WTC11 (cell line): ENCODE measurements around the gene PRKRA. TPM values are rescaled to one million over a fixed set of nuclear protein-coding genes. Genes with fewer than 3 reads are reported as not detected.

ENCODE experiments used
- ATAC-seq: fragments of 200-7000 bp; cut with Tn5 transposase; 2 replicates; pipeline ENCODE4 v1.10.0; 2021; ENCODE audit warnings: mild to moderate bottlenecking, moderate library complexity
- CTCF ChIA-PET: fragments of 300-600 bp; sonication (Branson Sonifier 250); formaldehyde crosslinking; loops from one replicate; lab custom pipeline; 2021; ENCODE audit warnings: antibody characterized with exemption; lab: Charles Lee
- POLR2A ChIA-PET: fragments of 350-600 bp; sonication (Branson Sonifier 250); formaldehyde crosslinking; loops from one replicate; lab custom pipeline; 2021; ENCODE audit warnings: antibody characterized with exemption; lab: Charles Lee
- DNase-seq: peaks from one replicate; pipeline ENCODE4 v3.0.0; 2021; ENCODE audit warnings: low spot score
- H3K27ac Mint-ChIP-seq: 2 replicates; pipeline ENCODE4 v1.8.0; 2021; ENCODE audit warnings: mixed read lengths
- H3K27me3 Mint-ChIP-seq: 2 replicates; pipeline ENCODE4 v1.8.0; 2021; ENCODE audit warnings: low read depth, mild to moderate bottlenecking, moderate library complexity, mixed read lengths
- H3K36me3 Mint-ChIP-seq: 2 replicates; pipeline ENCODE4 v1.8.0; 2021; ENCODE audit warnings: mixed read lengths
- H3K4me1 Mint-ChIP-seq: 2 replicates; pipeline ENCODE4 v1.8.0; 2022; ENCODE audit warnings: mixed read lengths
- H3K4me3 Mint-ChIP-seq: 2 replicates; pipeline ENCODE4 v1.8.0; 2021; ENCODE audit warnings: mild to moderate bottlenecking, moderate library complexity, mixed read lengths
- H3K9me3 Mint-ChIP-seq: 2 replicates; pipeline ENCODE4 v1.8.0; 2021; ENCODE audit warnings: mixed read lengths
- ARID4B ChIP-seq: sonication (generic); formaldehyde crosslinking; IDR thresholded peaks from 2 replicates; pipeline ENCODE4 v1.8.0; 2023; ENCODE audit warnings: missing genetic modification reagents, mild to moderate bottlenecking, borderline replicate concordance
- ATF3 ChIP-seq: sonication (generic); formaldehyde crosslinking; conservative IDR thresholded peaks from 2 replicates; pipeline ENCODE4 v1.8.1; 2022; ENCODE audit warnings: mild to moderate bottlenecking, missing genetic modification reagents
- CREB1 ChIP-seq: sonication (generic); formaldehyde crosslinking; IDR thresholded peaks from 2 replicates; pipeline ENCODE4 v1.8.0; 2023; ENCODE audit warnings: mild to moderate bottlenecking, missing genetic modification reagents
- E2F5 ChIP-seq: sonication (generic); formaldehyde crosslinking; IDR thresholded peaks from 2 replicates; pipeline ENCODE4 v1.8.1; 2022; ENCODE audit warnings: mild to moderate bottlenecking, moderate library complexity, missing genetic modification reagents
- ELF4 ChIP-seq: sonication (generic); formaldehyde crosslinking; IDR thresholded peaks from 2 replicates; pipeline ENCODE4 v1.8.1; 2022; ENCODE audit warnings: low read depth, mild to moderate bottlenecking, moderate library complexity, missing genetic modification reagents
- ERG ChIP-seq: fragments of 250-450 bp; sonication (Bioruptor Pico); IDR thresholded peaks from 2 replicates; pipeline ENCODE4 v1.8.0; 2021; ENCODE audit warnings: mild to moderate bottlenecking
- GTF2I ChIP-seq: fragments of 250-450 bp; sonication (Bioruptor Pico); conservative IDR thresholded peaks from 2 replicates; pipeline ENCODE4 v1.4.0; 2021; ENCODE audit warnings: mild to moderate bottlenecking
- HMGXB4 ChIP-seq: sonication (generic); formaldehyde crosslinking; IDR thresholded peaks from 2 replicates; pipeline ENCODE4 v1.8.1; 2023; ENCODE audit warnings: mild to moderate bottlenecking, moderate library complexity, missing genetic modification reagents
- IRF1 ChIP-seq: sonication (generic); formaldehyde crosslinking; IDR thresholded peaks from 2 replicates; pipeline ENCODE4 v1.8.0; 2023; ENCODE audit warnings: missing genetic modification reagents
- KAT7 ChIP-seq: sonication (generic); formaldehyde crosslinking; IDR thresholded peaks from 2 replicates; pipeline ENCODE4 v1.8.1; 2023; ENCODE audit warnings: missing genetic modification reagents, mild to moderate bottlenecking, borderline replicate concordance
- MAX ChIP-seq: sonication (generic); formaldehyde crosslinking; IDR thresholded peaks from 2 replicates; pipeline ENCODE4 v1.8.0; 2022; ENCODE audit warnings: mild to moderate bottlenecking, missing genetic modification reagents
- MYBL2 ChIP-seq: sonication (generic); formaldehyde crosslinking; IDR thresholded peaks from 2 replicates; pipeline ENCODE4 v1.8.1; 2023; ENCODE audit warnings: mild to moderate bottlenecking, moderate library complexity, missing genetic modification reagents
- NFATC4 ChIP-seq: fragments of 250-450 bp; sonication (Bioruptor Pico); IDR thresholded peaks from 2 replicates; pipeline ENCODE4 v1.9.0; 2021; ENCODE audit warnings: mild to moderate bottlenecking
- OVOL2 ChIP-seq: fragments of 250-450 bp; sonication (Bioruptor Pico); IDR thresholded peaks from 2 replicates; pipeline ENCODE4 v1.9.0; 2021; ENCODE audit warnings: mild to moderate bottlenecking, borderline replicate concordance
- RORB ChIP-seq: fragments of 250-450 bp; sonication (Bioruptor Pico); IDR thresholded peaks from 2 replicates; pipeline ENCODE4 v1.9.0; 2021; ENCODE audit warnings: mild to moderate bottlenecking
- SMAD3 ChIP-seq: sonication (generic); formaldehyde crosslinking; IDR thresholded peaks from 2 replicates; pipeline ENCODE4 v1.8.0; 2022; ENCODE audit warnings: missing genetic modification reagents, mild to moderate bottlenecking, borderline replicate concordance
- SMAD4 ChIP-seq: sonication (generic); formaldehyde crosslinking; IDR thresholded peaks from 2 replicates; pipeline ENCODE4 v1.8.0; 2022; ENCODE audit warnings: mild to moderate bottlenecking, missing genetic modification reagents
- TCF7 ChIP-seq: sonication (generic); formaldehyde crosslinking; IDR thresholded peaks from 2 replicates; pipeline ENCODE4 v1.8.0; 2022; ENCODE audit warnings: mild to moderate bottlenecking, low read depth, missing genetic modification reagents, moderate library complexity
- TEAD4 ChIP-seq: sonication (generic); formaldehyde crosslinking; IDR thresholded peaks from 2 replicates; pipeline ENCODE4 v1.8.0; 2022; ENCODE audit warnings: mild to moderate bottlenecking, missing genetic modification reagents
- ZNF138 ChIP-seq: sonication (generic); formaldehyde crosslinking; conservative IDR thresholded peaks from 2 replicates; pipeline ENCODE4 v1.8.1; 2022; ENCODE audit warnings: mild to moderate bottlenecking, moderate library complexity, missing genetic modification reagents
- ZNF281 ChIP-seq: sonication (generic); formaldehyde crosslinking; IDR thresholded peaks from 2 replicates; pipeline ENCODE4 v1.8.0; 2023; ENCODE audit warnings: mild to moderate bottlenecking, missing genetic modification reagents
- ZNF317 ChIP-seq: sonication (generic); formaldehyde crosslinking; IDR thresholded peaks from 2 replicates; pipeline ENCODE4 v1.8.1; 2023; ENCODE audit warnings: low read depth, mild to moderate bottlenecking, moderate library complexity, missing genetic modification reagents, borderline replicate concordance
- total RNA-seq: library from RNA; stranded (reverse); gene quantifications from 3 replicates; pipeline ENCODE4 v1.2.3, GENCODE V29; 2021

The PRKRA gene
- total RNA-seq, 1 experiment from 2014 or later = 55.4 TPM

- no peaks in the 10 kb centered on the region for H3K27me3 Mint-ChIP-seq
- peaks cover 8% of the 10 kb centered on the region for H3K9me3 Mint-ChIP-seq
- ATAC-seq (peak; percentile 51), DNase-seq (no peak)
- H3K36me3 Mint-ChIP-seq = 0 out of 2 replicates have a peak, but pooled peaks cover 1% of the 10 kb centered on the region
- H3K4me1 Mint-ChIP-seq = peaks cover 6% of the 10 kb centered on the region
- no peak overlapping the region for H3K27ac Mint-ChIP-seq
- POLR2A ChIA-PET = no interaction called here
- H3K4me3 Mint-ChIP-seq = no peak overlapping the region
- CTCF ChIA-PET = interaction anchor here (0.6 kb wide), 1 partner anchor 584 kb away, joined by 4 read pairs; no protein-coding TSS in a partner anchor
- TF ChIP-seq ELF4 (CRISPR knock-in tag) = no peak
- no peak for TF ChIP-seq GTF2I (CRISPR knock-in tag)
- no peak for TF ChIP-seq CREB1 (CRISPR knock-in tag)
- no peak for TF ChIP-seq TCF7 (CRISPR knock-in tag)
- no peak for TF ChIP-seq ATF3 (CRISPR knock-in tag)
- TF ChIP-seq OVOL2 (CRISPR knock-in tag) = no peak
- no peak for TF ChIP-seq KAT7
- no peak for TF ChIP-seq ZNF138 (CRISPR knock-in tag)
- TF ChIP-seq E2F5 = no peak
- no peak for TF ChIP-seq ZNF281 (CRISPR knock-in tag)
- no peak for TF ChIP-seq MAX (CRISPR knock-in tag)
- no peak for TF ChIP-seq SMAD4
- no peak for TF ChIP-seq ARID4B (CRISPR knock-in tag)
- no peak for TF ChIP-seq SMAD3 (CRISPR knock-in tag)
These were observed 6.5 kb upstream of the PRKRA start for GRCh38 chr2:178457390-178457886.

- Mint-ChIP-seq H3K4me3 (no peak overlapping the region), H3K4me1 (peaks cover 10% of the 10 kb centered on the region), H3K9me3 (peaks cover 7% of the 10 kb centered on the region), H3K36me3 (no peaks in the 10 kb centered on the region), H3K27ac (no peak overlapping the region), H3K27me3 (no peaks in the 10 kb centered on the region)
- POLR2A ChIA-PET = no interaction called here
- DNase-seq (no peak), ATAC-seq (no peak)
- CTCF ChIA-PET = no interaction called here
- TF ChIP-seq MYBL2 (CRISPR knock-in tag) (no peak), HMGXB4 (CRISPR knock-in tag) (no peak), IRF1 (CRISPR knock-in tag) (no peak), RORB (CRISPR knock-in tag) (no peak), ZNF317 (CRISPR knock-in tag) (no peak), KAT7 (no peak), NFATC4 (CRISPR knock-in tag) (no peak), OVOL2 (CRISPR knock-in tag) (no peak), TEAD4 (CRISPR knock-in tag) (no peak), ELF4 (CRISPR knock-in tag) (no peak), ERG (no peak)
These were observed 5.0 kb upstream of the PRKRA start for GRCh38 chr2:178455947-178456346.
